ENCODE measurements around the gene DYNC1I1. TPM values are rescaled to one million over a fixed set of nuclear protein-coding genes. Genes with fewer than 3 reads are reported as not detected.

DYNC1I1 gene
- total RNA-seq, 1 experiment from 2014 or later = 11.9 TPM

DNA sequence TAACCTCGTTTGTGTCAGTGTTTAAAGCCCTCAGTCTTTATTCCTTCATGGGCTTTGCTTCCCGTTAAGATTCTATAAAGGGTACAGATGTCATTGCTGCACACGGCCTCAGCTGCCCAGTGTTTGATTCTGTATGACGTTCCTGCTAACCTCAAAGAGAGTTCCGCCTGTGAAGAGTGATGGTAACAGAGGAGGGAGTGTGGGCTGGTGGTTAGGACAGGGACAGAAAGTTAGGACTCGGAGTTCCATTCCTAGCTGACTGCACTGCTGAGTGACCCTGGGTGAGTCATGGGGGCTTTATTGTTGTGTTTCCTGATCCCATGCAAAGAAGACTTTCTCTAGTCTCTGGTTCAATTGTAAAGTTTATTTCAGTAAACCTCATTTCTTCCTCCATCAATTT lies 227.1 kb downstream of the DYNC1I1 start:
- no peak for DNase-seq
- Histone ChIP-seq H3K4me3 (no peak overlapping the region), H3K9me3 (replicated peaks) (no peaks in the 10 kb centered on the region), H3K27me3 (no peaks in the 10 kb centered on the region), H3K4me1 (peaks cover 11% of the 10 kb centered on the region; the same call in 1 of the 2 replicates), H3K27ac (no peak overlapping the region), H3K36me3 (no peaks in the 10 kb centered on the region)

DNA sequence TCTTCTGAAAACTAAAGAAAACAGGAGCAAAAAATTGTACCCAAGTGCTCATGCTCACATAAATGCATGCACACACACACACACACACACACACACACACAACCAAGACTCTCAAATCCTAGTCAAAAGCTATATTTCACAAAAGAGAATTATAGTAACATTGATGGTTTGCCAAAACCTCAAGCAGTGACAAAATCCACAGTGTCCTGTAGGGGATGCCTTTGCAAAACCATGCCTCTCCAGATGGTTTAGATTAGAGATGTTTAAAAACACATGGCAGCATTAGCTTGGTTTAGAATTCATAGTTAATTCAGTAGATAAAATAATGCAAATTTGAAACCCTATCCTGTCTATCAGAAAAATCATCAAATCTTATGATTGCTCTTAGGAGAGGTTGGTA lies 232.2 kb downstream of the DYNC1I1 start:
- Histone ChIP-seq H3K27me3 (no peaks in the 10 kb centered on the region), H3K36me3 (no peaks in the 10 kb centered on the region), H3K4me3 (no peak overlapping the region), H3K27ac (no peak overlapping the region), H3K9me3 (replicated peaks) (no peaks in the 10 kb centered on the region), H3K4me1 (no peaks in the 10 kb centered on the region)
- DNase-seq = no peak

DNA sequence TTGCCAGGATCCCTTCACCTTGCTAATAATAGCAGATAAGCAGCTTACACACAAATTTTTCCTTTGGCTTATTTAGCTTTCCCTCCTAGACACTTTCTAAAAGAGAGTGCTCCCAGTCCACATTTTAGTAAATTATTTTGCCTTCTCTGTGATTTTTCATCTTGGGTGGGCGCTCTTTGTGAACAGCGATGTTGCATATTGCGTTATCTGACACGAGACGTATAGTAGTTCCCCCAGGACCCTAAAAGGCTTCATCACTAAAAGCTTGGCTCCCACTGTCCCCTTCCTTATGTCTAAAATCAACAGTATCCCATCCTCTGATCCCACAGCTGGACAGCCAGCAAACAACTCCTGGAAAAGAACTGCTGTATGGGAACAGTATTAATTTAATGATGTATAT lies 232.9 kb downstream of the DYNC1I1 start:
- H3K27me3 ChIP-seq = no peaks in the 10 kb centered on the region
- H3K36me3 ChIP-seq = no peaks in the 10 kb centered on the region
- H3K9me3 ChIP-seq (replicated peaks) = no peaks in the 10 kb centered on the region
- no peak for DNase-seq
- no peaks in the 10 kb centered on the region for H3K4me1 ChIP-seq
- H3K4me3 ChIP-seq = no peak overlapping the region
- no peak overlapping the region for H3K27ac ChIP-seq

DNA sequence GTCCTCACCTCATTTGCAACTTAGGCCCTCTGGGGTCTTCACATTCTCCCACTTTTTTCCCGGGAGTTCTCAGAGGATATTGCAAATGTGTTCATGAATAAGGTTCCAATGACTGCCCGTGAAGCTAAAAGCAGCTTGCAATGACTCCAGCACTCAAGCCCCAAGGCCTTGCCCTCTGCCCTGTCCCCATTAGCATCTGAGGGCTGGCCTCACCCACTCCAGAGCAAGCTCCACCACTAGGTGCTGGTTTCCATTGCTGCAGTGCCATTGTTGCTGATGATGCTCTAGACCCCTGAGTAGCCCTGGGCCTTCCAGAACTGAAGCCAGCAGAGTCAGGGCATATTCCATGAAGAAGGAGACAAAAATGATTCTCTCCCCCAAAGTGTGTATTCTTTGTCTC lies 236.8 kb downstream of the DYNC1I1 start:
- Histone ChIP-seq H3K4me1 (no peaks in the 10 kb centered on the region), H3K36me3 (no peaks in the 10 kb centered on the region), H3K4me3 (no peak overlapping the region), H3K27ac (no peak overlapping the region), H3K9me3 (replicated peaks) (no peaks in the 10 kb centered on the region), H3K27me3 (no peaks in the 10 kb centered on the region)
- no peak for DNase-seq

DNA sequence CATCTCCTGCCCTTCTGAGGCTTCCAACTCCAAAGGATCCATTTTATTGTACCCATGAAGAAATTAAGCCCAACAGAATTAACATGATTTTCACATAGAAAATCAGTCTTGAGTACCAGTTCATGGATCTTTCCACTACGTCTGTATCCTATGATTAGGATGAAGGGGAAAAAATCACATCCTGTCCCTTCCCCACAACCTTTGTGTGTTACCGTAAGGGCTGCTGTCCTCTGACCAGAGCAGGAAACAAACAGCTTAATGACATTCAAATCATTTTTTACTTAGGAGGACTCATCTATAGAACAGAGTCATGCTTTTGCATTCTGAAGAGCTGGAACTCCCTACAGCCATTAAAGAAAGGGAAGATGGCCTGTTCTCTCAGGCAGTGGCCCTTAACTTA lies 241.5 kb downstream of the DYNC1I1 start:
- no peak for DNase-seq
- no peaks in the 10 kb centered on the region for H3K4me1 ChIP-seq
- H3K27me3 ChIP-seq = no peaks in the 10 kb centered on the region
- no peaks in the 10 kb centered on the region for H3K9me3 ChIP-seq (replicated peaks)
- H3K36me3 ChIP-seq = no peaks in the 10 kb centered on the region
- no peak overlapping the region for H3K4me3 ChIP-seq
- H3K27ac ChIP-seq = no peak overlapping the region

DNA sequence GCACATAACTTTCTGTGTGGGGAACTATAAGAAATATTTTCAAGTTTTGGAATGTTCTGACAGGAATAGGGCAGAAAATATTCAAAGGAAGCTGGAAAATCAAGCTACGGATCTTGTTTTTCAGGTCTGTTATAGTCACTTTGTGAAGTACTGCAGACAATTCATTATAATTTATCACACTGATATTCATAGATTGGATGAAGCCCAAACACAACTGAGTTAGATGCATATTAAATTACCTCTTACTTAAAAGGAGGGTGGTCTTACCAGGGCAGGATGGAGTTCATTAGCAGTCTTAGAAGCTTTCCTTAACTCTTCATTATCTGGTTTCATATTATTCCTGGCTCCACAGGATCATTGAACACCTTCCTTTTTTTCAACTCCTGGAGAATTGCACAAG lies 242.3 kb downstream of the DYNC1I1 start:
- DNase-seq = no peak
- Histone ChIP-seq H3K9me3 (replicated peaks) (no peaks in the 10 kb centered on the region), H3K4me1 (no peaks in the 10 kb centered on the region), H3K27ac (no peak overlapping the region), H3K4me3 (no peak overlapping the region), H3K27me3 (no peaks in the 10 kb centered on the region), H3K36me3 (no peaks in the 10 kb centered on the region)

DNA sequence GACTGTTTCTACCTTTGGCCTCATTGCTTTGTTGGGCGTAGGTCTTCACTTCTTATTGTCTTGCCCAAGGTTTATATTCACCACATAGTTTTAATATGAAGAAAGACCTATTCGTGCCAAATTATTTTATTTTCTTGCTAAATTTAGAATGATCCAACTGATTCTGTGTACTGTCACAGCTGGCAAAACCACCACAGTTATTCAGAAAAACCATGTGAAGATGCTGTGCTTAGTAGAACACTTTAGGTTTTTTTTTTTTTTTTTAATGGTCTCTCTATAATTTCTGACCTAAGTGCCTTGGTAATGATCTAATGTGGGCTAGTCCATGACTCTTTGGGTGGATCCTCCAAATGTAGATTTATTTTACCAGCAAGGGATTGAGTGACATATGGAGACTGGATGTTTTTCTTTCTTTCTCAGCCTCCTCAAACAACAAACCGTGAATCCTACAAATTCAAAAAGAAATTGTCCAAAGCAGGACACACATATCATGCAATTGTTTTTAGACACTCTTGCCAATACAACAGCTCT lies 243.8 kb downstream of the DYNC1I1 start:
- Histone ChIP-seq H3K9me3 (replicated peaks) (no peaks in the 10 kb centered on the region), H3K36me3 (no peaks in the 10 kb centered on the region), H3K27me3 (no peaks in the 10 kb centered on the region), H3K4me3 (no peak overlapping the region), H3K27ac (no peak overlapping the region), H3K4me1 (no peaks in the 10 kb centered on the region)
- no peak for DNase-seq

DNA sequence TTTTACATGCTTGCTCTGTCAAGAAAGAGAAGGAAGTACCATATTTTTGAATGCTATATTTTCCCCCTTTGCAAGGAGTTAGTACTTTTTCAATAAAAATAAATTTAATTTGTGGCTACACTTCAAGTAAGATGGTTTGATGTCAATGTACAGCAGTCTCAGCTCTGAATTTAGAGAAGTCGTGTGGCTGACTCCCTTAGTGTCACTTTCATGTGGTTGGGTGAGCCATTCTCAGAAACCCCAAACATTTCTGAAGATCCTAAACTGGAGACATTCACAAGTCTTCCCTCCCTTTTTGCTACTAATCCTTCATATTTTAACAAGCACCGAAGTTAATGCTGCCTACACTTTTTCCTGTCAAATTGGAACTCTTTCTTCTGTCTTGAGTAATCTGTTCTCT lies 244.4 kb downstream of the DYNC1I1 start:
- Histone ChIP-seq H3K27me3 (no peaks in the 10 kb centered on the region), H3K4me3 (no peak overlapping the region), H3K4me1 (no peaks in the 10 kb centered on the region), H3K27ac (no peak overlapping the region), H3K9me3 (replicated peaks) (no peaks in the 10 kb centered on the region), H3K36me3 (no peaks in the 10 kb centered on the region)
- DNase-seq = no peak

DNA sequence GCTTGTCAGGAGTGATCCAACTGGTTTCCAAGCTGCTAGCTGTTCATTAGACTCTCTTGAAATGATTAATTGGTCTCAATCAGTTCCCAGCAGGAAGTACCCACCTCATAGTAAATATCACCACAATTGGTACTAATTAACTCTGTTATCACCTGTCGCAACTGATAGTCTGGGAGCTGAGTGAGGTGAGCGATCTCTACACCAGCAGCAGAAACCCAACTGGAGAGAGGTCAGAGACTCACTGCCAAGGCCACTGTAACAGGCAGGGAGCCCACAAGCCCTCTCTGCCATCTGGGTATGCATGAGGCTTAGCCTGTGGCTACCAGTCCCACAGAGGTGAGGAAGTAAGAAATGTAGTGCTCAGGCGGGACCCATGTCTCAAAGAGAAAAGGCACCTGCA lies 245.5 kb downstream of the DYNC1I1 start:
- no peak for DNase-seq
- H3K36me3 ChIP-seq = no peaks in the 10 kb centered on the region
- no peak overlapping the region for H3K27ac ChIP-seq
- no peaks in the 10 kb centered on the region for H3K27me3 ChIP-seq
- no peaks in the 10 kb centered on the region for H3K4me1 ChIP-seq
- H3K9me3 ChIP-seq (replicated peaks) = no peaks in the 10 kb centered on the region
- no peak overlapping the region for H3K4me3 ChIP-seq

DNA sequence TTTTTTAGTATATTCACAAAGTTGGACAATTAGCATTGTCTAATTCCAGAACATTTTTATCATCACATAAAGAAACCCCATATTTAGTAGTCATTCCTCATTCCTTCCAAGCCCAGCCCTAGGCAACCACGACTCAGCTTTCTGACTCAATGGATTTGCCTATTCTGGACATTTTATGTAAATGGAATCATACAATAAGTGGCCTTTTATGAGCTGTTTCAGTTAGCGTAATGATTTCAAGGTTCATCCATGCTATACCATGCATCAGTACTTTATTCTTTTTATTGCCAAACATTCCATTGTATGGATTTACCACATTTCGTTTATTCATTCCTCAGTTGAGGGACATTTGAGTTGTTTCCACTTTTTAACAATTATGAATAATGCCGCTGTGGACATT lies 249.2 kb downstream of the DYNC1I1 start:
- H3K4me1 ChIP-seq = no peaks in the 10 kb centered on the region
- H3K9me3 ChIP-seq (replicated peaks) = no peaks in the 10 kb centered on the region
- no peaks in the 10 kb centered on the region for H3K27me3 ChIP-seq
- no peaks in the 10 kb centered on the region for H3K36me3 ChIP-seq
- no peak overlapping the region for H3K4me3 ChIP-seq
- no peak for DNase-seq
- H3K27ac ChIP-seq = no peak overlapping the region

DNA sequence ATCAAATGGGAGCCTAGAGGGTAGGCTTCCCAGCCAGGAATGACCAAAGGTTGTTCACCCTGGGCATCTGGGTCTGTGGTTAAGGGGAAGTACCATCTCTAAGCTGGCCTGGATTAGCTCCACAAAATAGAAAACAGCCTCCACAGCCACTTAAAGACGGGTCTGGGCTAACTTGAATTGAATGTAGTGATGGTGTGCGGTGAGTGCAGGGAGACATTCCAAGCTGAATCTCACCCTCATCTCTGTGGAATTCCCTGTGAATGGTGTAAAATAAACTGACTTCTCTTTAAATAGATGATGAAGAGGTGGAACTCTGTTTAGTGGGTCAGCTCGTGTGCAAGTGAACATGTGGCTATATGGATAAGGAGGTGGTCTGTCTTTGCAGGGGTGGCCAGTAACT lies 251.0 kb downstream of the DYNC1I1 start:
- Histone ChIP-seq H3K9me3 (replicated peaks) (no peaks in the 10 kb centered on the region), H3K27me3 (no peaks in the 10 kb centered on the region), H3K27ac (no peak overlapping the region), H3K4me1 (no peaks in the 10 kb centered on the region), H3K36me3 (no peaks in the 10 kb centered on the region), H3K4me3 (no peak overlapping the region)
- no peak for DNase-seq

DNA sequence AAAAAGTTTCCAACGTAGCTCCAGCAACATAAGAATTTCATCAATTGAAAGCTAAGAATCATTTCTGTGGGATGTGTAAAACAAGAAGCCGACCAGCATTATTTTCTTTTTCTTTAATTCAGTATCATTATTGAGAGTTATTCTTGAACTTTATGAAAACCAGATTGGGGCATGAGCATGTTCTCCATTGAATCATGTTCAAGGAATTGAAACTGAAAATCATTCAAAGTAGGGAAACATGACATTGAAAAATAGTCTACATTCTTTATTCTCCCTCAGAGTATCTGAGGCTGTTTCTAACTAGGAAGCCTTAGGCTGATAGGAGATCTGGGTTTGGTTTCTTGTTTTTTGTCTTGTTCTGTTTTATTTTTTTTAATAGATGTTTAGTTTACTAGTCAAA lies 253.7 kb downstream of the DYNC1I1 start:
- no peak overlapping the region for H3K27ac ChIP-seq
- DNase-seq = no peak
- no peaks in the 10 kb centered on the region for H3K9me3 ChIP-seq (replicated peaks)
- no peaks in the 10 kb centered on the region for H3K27me3 ChIP-seq
- H3K4me3 ChIP-seq = no peak overlapping the region
- H3K4me1 ChIP-seq = no peaks in the 10 kb centered on the region
- no peaks in the 10 kb centered on the region for H3K36me3 ChIP-seq

DNA sequence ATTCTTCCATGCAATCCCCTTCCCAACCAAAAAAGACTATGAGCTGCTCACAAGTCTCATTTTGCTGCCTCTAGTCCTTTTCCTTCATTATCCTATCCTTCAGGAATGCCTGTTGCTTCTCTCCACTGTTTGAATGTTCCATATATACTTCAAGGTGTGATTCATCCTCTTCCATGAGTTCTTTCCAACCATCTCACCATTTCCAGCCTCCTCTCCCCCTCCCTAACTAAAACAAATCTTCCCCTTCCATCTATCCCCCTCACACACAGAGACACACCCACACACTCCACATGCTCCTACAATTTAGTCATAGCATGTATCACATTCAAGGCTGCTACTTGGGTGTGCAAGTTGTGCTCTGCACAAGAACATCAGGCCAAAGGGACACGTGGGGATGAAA lies 254.3 kb downstream of the DYNC1I1 start:
- Histone ChIP-seq H3K27me3 (no peaks in the 10 kb centered on the region), H3K9me3 (replicated peaks) (no peaks in the 10 kb centered on the region), H3K4me3 (no peak overlapping the region), H3K36me3 (no peaks in the 10 kb centered on the region), H3K4me1 (no peaks in the 10 kb centered on the region), H3K27ac (no peak overlapping the region)
- no peak for DNase-seq

DNA sequence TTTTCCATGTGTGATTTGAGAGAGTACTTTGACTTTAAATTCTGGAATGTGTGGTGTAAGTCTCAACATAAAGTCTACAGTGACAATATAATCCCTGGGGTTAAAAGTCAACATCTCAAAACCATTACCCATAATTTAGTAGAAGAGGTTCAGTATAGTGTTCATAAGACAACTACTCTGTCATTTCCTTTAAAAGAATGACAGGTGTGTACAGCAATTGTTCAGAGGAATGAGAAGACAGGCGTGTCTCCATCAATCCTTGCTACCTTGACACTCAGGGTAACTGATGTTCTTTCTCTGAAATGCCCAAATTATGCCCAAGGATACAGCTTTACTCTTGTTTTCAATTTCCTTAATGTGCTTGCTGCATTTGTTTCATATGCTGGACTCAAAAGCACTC lies 256.4 kb downstream of the DYNC1I1 start:
- no peaks in the 10 kb centered on the region for H3K9me3 ChIP-seq (replicated peaks)
- no peak for DNase-seq
- H3K27me3 ChIP-seq = no peaks in the 10 kb centered on the region
- H3K4me1 ChIP-seq = no peaks in the 10 kb centered on the region
- H3K4me3 ChIP-seq = no peak overlapping the region
- H3K36me3 ChIP-seq = no peaks in the 10 kb centered on the region
- no peak overlapping the region for H3K27ac ChIP-seq

DNA sequence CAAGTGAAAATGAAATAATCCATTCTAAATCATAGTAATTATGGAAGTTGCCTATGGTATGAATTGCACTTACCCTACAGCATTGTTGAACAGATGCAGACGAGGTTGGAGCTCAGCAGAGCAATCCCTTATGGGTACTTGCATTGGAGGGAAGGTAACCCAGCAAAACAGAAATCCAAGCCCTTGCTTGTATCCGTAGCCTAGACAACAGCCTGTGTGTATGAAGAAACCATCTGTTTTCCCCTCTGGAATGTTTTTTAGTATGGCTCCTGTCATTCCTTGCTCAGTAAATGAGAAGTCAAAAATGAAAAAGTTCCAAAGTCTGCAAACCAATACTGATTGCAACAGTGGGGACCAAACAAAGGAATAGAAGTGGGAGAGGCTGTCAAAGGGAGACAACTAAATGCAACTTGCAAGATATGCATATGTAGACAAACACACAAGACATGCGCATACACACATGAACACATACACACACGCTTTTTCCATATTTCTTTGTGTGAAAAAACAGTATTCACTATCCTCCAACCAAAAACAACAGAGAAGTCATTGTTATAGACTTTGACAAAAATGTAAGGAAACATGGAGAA lies 260.8 kb downstream of the DYNC1I1 start:
- Histone ChIP-seq H3K4me3 (no peak overlapping the region), H3K27ac (no peak overlapping the region), H3K4me1 (no peaks in the 10 kb centered on the region), H3K9me3 (replicated peaks) (no peaks in the 10 kb centered on the region), H3K36me3 (no peaks in the 10 kb centered on the region), H3K27me3 (no peaks in the 10 kb centered on the region)
- DNase-seq = no peak

DNA sequence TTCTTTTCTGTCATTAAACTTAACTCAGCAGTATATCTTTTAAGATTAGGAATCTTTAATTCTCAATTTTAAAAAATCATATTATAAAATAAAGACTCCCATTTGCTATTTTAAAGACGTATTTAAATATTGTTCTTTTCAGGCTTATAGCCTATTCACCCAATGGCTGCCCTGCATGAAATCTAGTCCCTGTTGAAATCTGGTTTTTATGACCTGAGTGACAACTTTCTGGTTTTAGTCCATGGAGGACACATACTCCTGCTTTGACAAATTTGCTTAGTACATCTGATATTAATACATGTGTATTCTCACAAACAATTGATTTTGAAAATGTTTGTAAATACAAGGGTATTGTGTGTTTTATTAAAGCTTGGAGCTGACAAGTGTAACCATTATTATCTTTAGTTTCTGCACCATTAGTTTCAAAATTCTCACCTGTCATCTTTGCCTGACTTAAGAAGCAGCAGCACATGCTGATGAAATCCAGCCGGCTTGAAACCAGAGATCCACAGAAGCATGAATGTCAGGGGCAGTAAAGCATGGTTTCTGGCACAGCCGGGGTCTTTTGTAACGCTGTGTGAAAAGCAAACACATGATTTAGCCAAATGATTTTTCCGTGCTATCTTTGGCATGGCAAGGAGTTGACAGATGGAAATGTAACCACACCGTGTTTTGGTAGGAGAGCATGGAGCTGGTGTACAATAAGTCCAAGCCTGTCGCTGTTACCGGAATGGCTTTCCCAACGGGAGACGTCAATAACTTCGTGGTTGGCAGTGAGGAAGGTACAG lies 262.8 kb downstream of the DYNC1I1 start:
- H3K27ac ChIP-seq = no peak overlapping the region
- no peaks in the 10 kb centered on the region for H3K36me3 ChIP-seq
- DNase-seq = peak in 1 of 2 experiments; percentile 20
- no peaks in the 10 kb centered on the region for H3K27me3 ChIP-seq
- H3K4me1 ChIP-seq = no peaks in the 10 kb centered on the region
- no peak overlapping the region for H3K4me3 ChIP-seq
- H3K9me3 ChIP-seq (replicated peaks) = no peaks in the 10 kb centered on the region
